WTC11 (cell line): Measurements from ENCODE around the gene CCDC87. TPM values are rescaled to one million over a fixed set of nuclear protein-coding genes. Genes with fewer than 3 reads are reported as not detected.

Source experiments
- ATAC-seq: fragments of 200-7000 bp; cut with Tn5 transposase; 2 replicates; pipeline ENCODE4 v1.10.0; 2021; ENCODE audit warnings: mild to moderate bottlenecking, moderate library complexity
- CTCF ChIA-PET: fragments of 300-600 bp; sonication (Branson Sonifier 250); formaldehyde crosslinking; loops from one replicate; lab custom pipeline; 2021; ENCODE audit warnings: antibody characterized with exemption; lab: Charles Lee
- POLR2A ChIA-PET: fragments of 350-600 bp; sonication (Branson Sonifier 250); formaldehyde crosslinking; loops from one replicate; lab custom pipeline; 2021; ENCODE audit warnings: antibody characterized with exemption; lab: Charles Lee
- DNase-seq: peaks from one replicate; pipeline ENCODE4 v3.0.0; 2021; ENCODE audit warnings: low spot score
- H3K27ac Mint-ChIP-seq: 2 replicates; pipeline ENCODE4 v1.8.0; 2021; ENCODE audit warnings: mixed read lengths
- H3K27me3 Mint-ChIP-seq: 2 replicates; pipeline ENCODE4 v1.8.0; 2021; ENCODE audit warnings: low read depth, mild to moderate bottlenecking, moderate library complexity, mixed read lengths
- H3K36me3 Mint-ChIP-seq: 2 replicates; pipeline ENCODE4 v1.8.0; 2021; ENCODE audit warnings: mixed read lengths
- H3K4me1 Mint-ChIP-seq: 2 replicates; pipeline ENCODE4 v1.8.0; 2022; ENCODE audit warnings: mixed read lengths
- H3K4me3 Mint-ChIP-seq: 2 replicates; pipeline ENCODE4 v1.8.0; 2021; ENCODE audit warnings: mild to moderate bottlenecking, moderate library complexity, mixed read lengths
- H3K9me3 Mint-ChIP-seq: 2 replicates; pipeline ENCODE4 v1.8.0; 2021; ENCODE audit warnings: mixed read lengths
- AR ChIP-seq: fragments of 250-450 bp; sonication (Bioruptor Pico); IDR thresholded peaks from 2 replicates; pipeline ENCODE4 v1.9.0; 2021; ENCODE audit warnings: mild to moderate bottlenecking
- ARID4B ChIP-seq: sonication (generic); formaldehyde crosslinking; IDR thresholded peaks from 2 replicates; pipeline ENCODE4 v1.8.0; 2023; ENCODE audit warnings: missing genetic modification reagents, mild to moderate bottlenecking, borderline replicate concordance
- ATF3 ChIP-seq: sonication (generic); formaldehyde crosslinking; conservative IDR thresholded peaks from 2 replicates; pipeline ENCODE4 v1.8.1; 2022; ENCODE audit warnings: mild to moderate bottlenecking, missing genetic modification reagents
- ELF4 ChIP-seq: sonication (generic); formaldehyde crosslinking; IDR thresholded peaks from 2 replicates; pipeline ENCODE4 v1.8.1; 2022; ENCODE audit warnings: low read depth, mild to moderate bottlenecking, moderate library complexity, missing genetic modification reagents
- ETV6 ChIP-seq: sonication (generic); formaldehyde crosslinking; IDR thresholded peaks from 2 replicates; pipeline ENCODE4 v1.8.1; 2022; ENCODE audit warnings: mild to moderate bottlenecking, missing genetic modification reagents
- FOXK1 ChIP-seq: sonication (generic); formaldehyde crosslinking; IDR thresholded peaks from 2 replicates; pipeline ENCODE4 v1.8.0; 2022; ENCODE audit warnings: mild to moderate bottlenecking, moderate library complexity, missing genetic modification reagents
- GTF2I ChIP-seq: fragments of 250-450 bp; sonication (Bioruptor Pico); conservative IDR thresholded peaks from 2 replicates; pipeline ENCODE4 v1.4.0; 2021; ENCODE audit warnings: mild to moderate bottlenecking
- HMGA2 ChIP-seq: fragments of 250-450 bp; sonication (Bioruptor Pico); IDR thresholded peaks from 2 replicates; pipeline ENCODE4 v1.4.0; 2021; ENCODE audit warnings: mild to moderate bottlenecking, moderate library complexity
- MLX ChIP-seq: sonication (generic); formaldehyde crosslinking; IDR thresholded peaks from 2 replicates; pipeline ENCODE4 v1.8.1; 2023; ENCODE audit warnings: mild to moderate bottlenecking, missing genetic modification reagents, moderate library complexity
- MYBL2 ChIP-seq: sonication (generic); formaldehyde crosslinking; IDR thresholded peaks from 2 replicates; pipeline ENCODE4 v1.8.1; 2023; ENCODE audit warnings: mild to moderate bottlenecking, moderate library complexity, missing genetic modification reagents
- NFE2L1 ChIP-seq: sonication (generic); formaldehyde crosslinking; IDR thresholded peaks from 2 replicates; pipeline ENCODE4 v1.8.1; 2023; ENCODE audit warnings: missing genetic modification reagents
- NFYB ChIP-seq: sonication (generic); formaldehyde crosslinking; conservative IDR thresholded peaks from 2 replicates; pipeline ENCODE4 v1.8.0; 2022; ENCODE audit warnings: low read depth, missing genetic modification reagents
- NR1H2 ChIP-seq: sonication (generic); formaldehyde crosslinking; IDR thresholded peaks from 2 replicates; pipeline ENCODE4 v1.9.0; 2021; ENCODE audit warnings: mild to moderate bottlenecking, moderate library complexity, missing genetic modification reagents
- PREB ChIP-seq: sonication (generic); formaldehyde crosslinking; IDR thresholded peaks from 2 replicates; pipeline ENCODE4 v1.8.1; 2022; ENCODE audit warnings: mild to moderate bottlenecking, missing genetic modification reagents, moderate library complexity, borderline replicate concordance
- RORB ChIP-seq: fragments of 250-450 bp; sonication (Bioruptor Pico); IDR thresholded peaks from 2 replicates; pipeline ENCODE4 v1.9.0; 2021; ENCODE audit warnings: mild to moderate bottlenecking
- TCF7 ChIP-seq: sonication (generic); formaldehyde crosslinking; IDR thresholded peaks from 2 replicates; pipeline ENCODE4 v1.8.0; 2022; ENCODE audit warnings: mild to moderate bottlenecking, low read depth, missing genetic modification reagents, moderate library complexity
- TP53 ChIP-seq: sonication (generic); formaldehyde crosslinking; IDR thresholded peaks from 2 replicates; pipeline ENCODE4 v1.8.1; 2023; ENCODE audit warnings: mild to moderate bottlenecking, missing genetic modification reagents
- USF2 ChIP-seq: sonication (generic); formaldehyde crosslinking; IDR thresholded peaks from 2 replicates; pipeline ENCODE4 v1.8.1; 2023; ENCODE audit warnings: mild to moderate bottlenecking, missing genetic modification reagents, moderate library complexity
- ZNF121 ChIP-seq: sonication (generic); formaldehyde crosslinking; IDR thresholded peaks from 2 replicates; pipeline ENCODE4 v1.8.0; 2023; ENCODE audit warnings: missing genetic modification reagents
- ZNF219 ChIP-seq: sonication (generic); formaldehyde crosslinking; IDR thresholded peaks from 2 replicates; pipeline ENCODE4 v1.8.0; 2023; ENCODE audit warnings: missing genetic modification reagents, mild to moderate bottlenecking, borderline replicate concordance
- ZNF263 ChIP-seq: sonication (generic); formaldehyde crosslinking; IDR thresholded peaks from 2 replicates; pipeline ENCODE4 v1.8.1; 2022; ENCODE audit warnings: low read depth, mild to moderate bottlenecking, moderate library complexity, missing genetic modification reagents
- ZNF281 ChIP-seq: sonication (generic); formaldehyde crosslinking; IDR thresholded peaks from 2 replicates; pipeline ENCODE4 v1.8.0; 2023; ENCODE audit warnings: mild to moderate bottlenecking, missing genetic modification reagents
- ZNF671 ChIP-seq: fragments of 250-450 bp; sonication (Bioruptor Pico); IDR thresholded peaks from 2 replicates; pipeline ENCODE4 v1.8.0; 2021; ENCODE audit warnings: mild to moderate bottlenecking
- total RNA-seq: library from RNA; stranded (reverse); gene quantifications from 3 replicates; pipeline ENCODE4 v1.2.3, GENCODE V29; 2021

Gene CCDC87
- total RNA-seq, 1 experiment from 2014 or later, result 0.85 TPM

- TF ChIP-seq AR, result no peak
- no peak for TF ChIP-seq ZNF671 (CRISPR knock-in tag)
- no peak for TF ChIP-seq ELF4 (CRISPR knock-in tag)
- TF ChIP-seq ZNF281 (CRISPR knock-in tag), result no peak
- no peak for TF ChIP-seq ZNF219 (CRISPR knock-in tag)
- TF ChIP-seq NFE2L1 (CRISPR knock-in tag), result no peak
- TF ChIP-seq ZNF263 (CRISPR knock-in tag), result no peak
Measured at GRCh38 chr11:66568124-66568916, 24.5 kb downstream of the CCDC87 start, which contains the start of gene CTSF (continued).

GRCh38 chr11:66567787-66568123, 25.1 kb downstream of the CCDC87 start:
- H3K4me1 Mint-ChIP-seq, result peaks cover 21% of the 10 kb centered on the region
- H3K27ac Mint-ChIP-seq, result no peak overlapping the region
- H3K4me3 Mint-ChIP-seq, result peak overlapping the region; percentile 16; the same call in 1 of the 2 replicates
- H3K9me3 Mint-ChIP-seq, result no peaks in the 10 kb centered on the region; the same call in 1 of the 2 replicates
- H3K36me3 Mint-ChIP-seq, result 0 out of 2 replicates have a peak, but pooled peaks cover 5% of the 10 kb centered on the region
- H3K27me3 Mint-ChIP-seq, result peaks cover 15% of the 10 kb centered on the region
- CTCF ChIA-PET, result interaction anchor here (0.6 to 3.9 kb wide), 3 partner anchors 8 to 110 kb away, joined by 3 to 23 read pairs (median 18); partner anchors contain the start of genes CCDC87, CCS and RBM4B
- DNase-seq, result no peak
- ATAC-seq, result no peak
- POLR2A ChIA-PET, result no interaction called here
- TF ChIP-seq NFYB (no peak), NR1H2 (no peak), TCF7 (CRISPR knock-in tag) (no peak), ZNF121 (CRISPR knock-in tag) (no peak), ETV6 (no peak), GTF2I (CRISPR knock-in tag) (no peak), ATF3 (CRISPR knock-in tag) (no peak), FOXK1 (CRISPR knock-in tag) (no peak), HMGA2 (CRISPR knock-in tag) (no peak), MLX (no peak), PREB (no peak), USF2 (CRISPR knock-in tag) (no peak), MYBL2 (CRISPR knock-in tag) (no peak), TP53 (no peak), ARID4B (CRISPR knock-in tag) (no peak), RORB (no peak)
